ENCODE data around the gene PCP4. TPM values are rescaled to one million over a fixed set of nuclear protein-coding genes. Genes with fewer than 3 reads are reported as not detected.

PCP4 gene
- total RNA-seq, 1 experiment from 2014 or later, result not detected

- Histone ChIP-seq H3K4me1 (ENCODE audit: control insufficient read depth, insufficient read depth, low read length) (no peaks in the 10 kb centered on the region), H3K27ac (ENCODE audit: low read length) (no peak overlapping the region), H3K9me3 (ENCODE audit: control insufficient read depth, insufficient read depth, low read depth, low read length) (no peaks in the 10 kb centered on the region), H3K27me3 (ENCODE audit: control insufficient read depth, insufficient read depth, low read length) (peaks cover 2% of the 10 kb centered on the region; the same call in 1 of the 2 replicates), H3K36me3 (ENCODE audit: control insufficient read depth, insufficient read depth, low read length) (no peaks in the 10 kb centered on the region), H3K4me3 (ENCODE audit: low read depth in 2 of 2, low read length in 2 of 2) (no peak overlapping the region)
- ATAC-seq, result no peak
- intact Hi-C loops (cut with micrococcal nuclease; ENCODE audit: unreplicated experiment) (no loop called here), in situ Hi-C loops (cut with HindIII; ENCODE audit: low pct_unique_long_range_greater_than_20kb, low sequenced_read_pairs) (no loop called here)
- ChIA-PET POLR2A (no interaction called here), CTCF (no interaction called here)
- no peak for TF ChIP-seq POLR2AphosphoS5 (IDR thresholded peaks at IDR 0.05; ENCODE audit: low read depth, low read length)
- TF ChIP-seq SIN3A (IDR thresholded peaks at IDR 0.05; ENCODE audit: borderline replicate concordance, insufficient read depth, low read depth, low read length), result no peak
- no peak for TF ChIP-seq TCF7L2 (IDR thresholded peaks at IDR 0.05; ENCODE audit: low read depth, low read length)
- no peak for TF ChIP-seq CTCF (IDR thresholded peaks at IDR 0.05)
- no peak for TF ChIP-seq REST (IDR thresholded peaks at IDR 0.05; ENCODE audit: insufficient read depth in 1 of 2, low read depth in 2 of 2, low read length in 1 of 2)
- BruUV-seq (replicated peaks), result no TSS peak
- DNase-seq (ENCODE audit: low read depth, low spot score), result no peak
These were observed 21.6 kb downstream of the PCP4 start for GRCh38 chr21:39888848-39889247.

- in situ Hi-C loops (cut with HindIII; ENCODE audit: low pct_unique_long_range_greater_than_20kb, low sequenced_read_pairs), result no loop called here
- intact Hi-C loops (cut with micrococcal nuclease; ENCODE audit: unreplicated experiment), result no loop called here
These were observed 23.9 kb downstream of the PCP4 start for GRCh38 chr21:39891111-39891510.

More at GRCh38 chr21:39891111-39891510, 23.9 kb downstream of the PCP4 start:
- TF ChIP-seq SIN3A (IDR thresholded peaks at IDR 0.05; ENCODE audit: borderline replicate concordance, insufficient read depth, low read depth, low read length) (no peak), POLR2AphosphoS5 (IDR thresholded peaks at IDR 0.05; ENCODE audit: low read depth, low read length) (no peak), CTCF (IDR thresholded peaks at IDR 0.05) (no peak), REST (IDR thresholded peaks at IDR 0.05; ENCODE audit: insufficient read depth in 1 of 2, low read depth in 2 of 2, low read length in 1 of 2) (no peak), TCF7L2 (IDR thresholded peaks at IDR 0.05; ENCODE audit: low read depth, low read length) (no peak)
- no peak overlapping the region for H3K4me3 ChIP-seq (ENCODE audit: low read depth in 2 of 2, low read length in 2 of 2)
- no peaks in the 10 kb centered on the region for H3K36me3 ChIP-seq (ENCODE audit: control insufficient read depth, insufficient read depth, low read length)
- CTCF ChIA-PET, result no interaction called here
- H3K27me3 ChIP-seq (ENCODE audit: control insufficient read depth, insufficient read depth, low read length), result peaks cover 2% of the 10 kb centered on the region; the same call in 1 of the 2 replicates
- DNase-seq (ENCODE audit: low read depth, low spot score), result no peak
- H3K4me1 ChIP-seq (ENCODE audit: control insufficient read depth, insufficient read depth, low read length), result no peaks in the 10 kb centered on the region
- H3K27ac ChIP-seq (ENCODE audit: low read length), result no peak overlapping the region
- no TSS peak for BruUV-seq (replicated peaks)
- POLR2A ChIA-PET, result no interaction called here
- no peaks in the 10 kb centered on the region for H3K9me3 ChIP-seq (ENCODE audit: control insufficient read depth, insufficient read depth, low read depth, low read length)
- ATAC-seq, result no peak
